Measurements from ENCODE around the gene CCNC.
"Not testable (repeated sequence)": the region's sequence is repeated elsewhere in the genome, so short reads cannot be mapped to it uniquely, and the experiment has no call there.

CCNC gene

DNA sequence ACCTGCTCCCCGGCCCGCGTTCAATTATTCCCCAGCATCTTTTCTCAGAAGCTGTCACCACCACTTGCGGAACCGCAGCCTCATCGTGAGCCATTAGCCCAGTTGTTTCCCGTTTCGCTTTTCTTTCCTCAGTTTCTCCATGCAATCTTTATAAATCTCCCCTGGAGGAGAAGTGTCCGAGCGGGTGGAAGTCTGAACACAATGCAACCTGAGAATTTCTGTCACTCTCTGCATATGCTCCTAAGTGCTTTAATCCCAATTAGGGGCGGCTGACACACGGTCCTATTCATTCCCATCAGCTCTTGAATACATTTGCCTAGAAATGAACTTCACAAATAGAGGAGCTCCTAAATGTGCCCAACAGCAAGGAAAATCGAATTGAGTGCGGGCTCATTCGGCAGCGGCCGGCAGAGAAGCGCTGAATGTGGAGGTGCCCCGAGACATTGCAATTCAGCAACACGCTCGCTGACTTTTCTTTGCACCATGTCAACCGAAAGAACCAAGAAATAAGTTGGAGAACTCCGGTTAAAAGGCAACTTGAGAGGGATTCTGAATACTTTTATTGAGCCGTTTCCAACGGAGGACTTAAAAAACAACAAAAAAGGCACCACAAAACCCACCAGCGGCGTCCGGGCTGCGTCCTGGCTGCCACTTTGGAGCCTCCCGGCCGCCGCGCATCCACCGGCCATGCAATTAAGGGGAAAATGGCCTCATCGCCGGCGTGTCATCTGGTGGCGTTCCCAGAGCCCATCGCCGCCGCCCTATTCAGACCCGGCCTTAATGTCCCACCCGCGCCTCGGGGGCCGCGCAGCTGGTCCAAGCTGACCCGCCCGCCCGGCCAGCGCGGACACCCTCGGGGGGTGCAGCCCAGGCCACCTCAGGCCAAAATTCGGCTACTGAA is 34.3 kb upstream of the CCNC start:
- no peak for DNase-seq

- DNase-seq, result not testable (repeated sequence)
Observed at GRCh38 chr6:99594696-99595095, 26.2 kb upstream of the CCNC start.

DNA sequence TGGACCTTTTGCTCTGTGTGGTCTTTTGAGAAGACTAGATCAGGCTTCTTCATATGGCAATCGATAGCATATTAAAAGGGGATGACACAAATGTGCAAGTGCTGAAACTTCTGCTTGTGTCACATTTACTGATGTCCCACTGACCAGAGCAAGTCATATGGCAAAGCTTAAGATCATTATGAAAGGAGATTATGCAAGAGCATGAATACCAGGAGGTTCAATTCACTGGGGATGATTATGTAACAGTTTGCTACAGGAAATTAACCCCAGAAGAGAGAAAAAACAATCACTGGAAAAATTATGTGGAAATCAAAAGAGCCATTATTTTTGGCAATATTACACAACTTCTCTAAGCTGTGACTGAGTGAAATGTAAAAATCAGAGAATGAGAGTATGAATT is 24.4 kb upstream of the CCNC start:
- no peak for DNase-seq

- DNase-seq, result no peak
Observed at GRCh38 chr6:99591673-99592364, 23.4 kb upstream of the CCNC start.

GRCh38 chr6:99590728-99591672 is 22.5 kb upstream of the CCNC start:
- no peak for DNase-seq

- DNase-seq, result no peak
Observed at GRCh38 chr6:99589907-99590493, 21.5 kb upstream of the CCNC start.

DNA sequence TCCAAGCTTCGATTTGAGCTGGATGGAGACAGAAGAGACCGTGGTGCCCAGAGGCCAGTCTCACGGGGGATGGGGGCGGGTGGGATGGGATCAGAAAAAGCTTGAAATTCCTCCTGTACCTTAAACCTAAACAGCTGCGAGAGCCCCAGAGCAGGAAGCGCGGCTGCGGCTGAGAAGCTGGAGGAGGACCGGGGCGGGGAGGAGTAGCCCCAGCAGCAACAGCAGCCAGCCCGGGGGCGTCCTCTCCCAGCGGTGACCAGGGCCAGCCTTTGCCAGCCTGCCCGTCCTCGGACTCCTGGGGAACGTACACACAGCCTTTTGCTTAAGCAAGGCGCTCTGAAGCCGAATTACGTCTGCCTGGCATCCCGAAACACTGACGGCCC is 20.8 kb upstream of the CCNC start:
- peak; percentile 13 for DNase-seq

DNA sequence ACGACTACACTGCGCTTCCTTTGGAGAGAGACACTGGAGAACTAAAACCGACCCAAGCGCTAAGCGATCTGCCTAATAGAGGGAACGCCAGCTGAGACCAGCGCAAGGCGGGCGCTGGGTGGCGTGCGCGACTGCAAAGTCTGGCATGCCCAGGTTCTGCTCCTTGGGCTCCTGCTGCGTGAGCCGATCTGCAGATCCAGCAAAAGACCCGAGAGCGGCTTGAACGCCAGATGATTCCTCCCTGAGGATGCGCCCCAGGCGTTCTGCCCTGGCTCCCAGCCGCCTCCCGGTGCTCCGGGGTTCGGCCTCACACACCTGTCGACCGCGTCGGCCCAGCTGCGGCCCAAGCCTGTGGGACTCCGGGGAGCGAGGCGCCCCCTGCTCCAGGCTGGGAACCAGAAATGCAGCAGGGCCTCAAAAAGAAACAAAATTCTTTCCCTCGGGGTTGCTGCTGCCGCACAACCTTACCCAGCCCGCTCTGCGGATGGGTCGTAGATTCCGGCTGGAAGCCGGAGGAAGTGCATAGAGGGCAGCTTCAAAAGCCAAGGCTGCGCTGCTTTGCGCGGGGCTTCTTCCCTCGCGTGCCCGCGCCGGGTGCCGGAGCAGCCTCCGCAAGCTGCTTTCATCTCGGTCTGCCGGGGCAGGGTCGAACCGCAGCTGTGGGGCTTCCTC is 20.3 kb upstream of the CCNC start:
- peak; percentile 74 for DNase-seq

GRCh38 chr6:99587792-99588191 is 19.3 kb upstream of the CCNC start:
- DNase-seq, result no peak

DNA sequence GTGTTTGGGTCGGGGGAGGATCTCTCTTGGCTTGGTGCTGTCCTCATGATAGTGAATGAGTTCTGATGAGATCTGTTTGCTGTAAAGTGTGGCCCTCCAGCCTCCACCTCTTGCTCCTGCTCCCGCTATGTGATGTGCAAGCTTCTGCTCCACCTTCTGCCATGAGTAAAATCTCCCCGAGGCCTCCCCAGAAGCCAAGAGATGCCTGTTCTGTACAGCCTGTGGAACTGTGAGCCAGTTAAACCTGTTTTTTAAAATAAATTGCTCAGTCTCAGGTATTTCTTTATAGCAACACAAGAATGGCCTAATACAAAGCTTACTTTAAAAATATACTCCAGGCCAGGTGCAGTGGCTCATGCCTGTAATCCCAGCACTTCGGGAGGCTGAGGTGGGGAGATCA is 11.3 kb upstream of the CCNC start:
- no peak for DNase-seq

DNA sequence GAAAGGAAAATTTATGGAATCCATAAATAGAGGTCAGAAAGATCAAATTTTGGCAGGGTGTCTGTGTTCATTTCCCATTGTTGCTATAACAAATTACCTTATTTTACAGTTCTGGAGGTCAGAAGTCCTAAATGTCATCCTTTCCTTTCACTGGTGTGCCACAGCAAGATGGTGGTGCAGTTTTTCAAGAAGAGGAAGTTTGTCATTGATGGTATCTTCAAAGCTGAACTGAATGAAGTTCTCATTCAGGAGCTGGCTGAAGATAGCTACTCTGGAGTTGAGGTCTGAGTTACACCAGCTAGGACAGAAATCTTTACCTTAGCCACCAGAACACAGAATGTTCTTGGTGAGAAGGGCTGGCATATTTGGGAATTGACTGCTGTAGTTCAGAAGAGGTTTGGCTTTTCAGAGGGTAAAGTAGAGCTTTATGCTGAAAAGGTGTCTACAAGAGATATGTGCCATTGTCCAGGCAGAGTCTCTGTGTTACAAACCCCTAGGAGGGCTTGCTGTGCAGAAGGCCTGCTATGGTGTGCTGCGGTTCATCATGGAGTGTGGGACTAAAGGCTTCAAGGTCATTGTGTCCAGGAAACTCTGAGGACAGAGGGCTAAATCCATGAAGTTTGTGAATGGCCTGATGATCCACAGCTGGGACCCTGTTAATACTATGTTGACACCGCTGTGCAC is 7.2 kb upstream of the CCNC start:
- DNase-seq, result no peak

- DNase-seq, result no peak
Observed at GRCh38 chr6:99573980-99574617, 5.6 kb upstream of the CCNC start.

- DNase-seq, result no peak
Observed at GRCh38 chr6:99563056-99563723, 5.3 kb downstream of the CCNC start.

DNA sequence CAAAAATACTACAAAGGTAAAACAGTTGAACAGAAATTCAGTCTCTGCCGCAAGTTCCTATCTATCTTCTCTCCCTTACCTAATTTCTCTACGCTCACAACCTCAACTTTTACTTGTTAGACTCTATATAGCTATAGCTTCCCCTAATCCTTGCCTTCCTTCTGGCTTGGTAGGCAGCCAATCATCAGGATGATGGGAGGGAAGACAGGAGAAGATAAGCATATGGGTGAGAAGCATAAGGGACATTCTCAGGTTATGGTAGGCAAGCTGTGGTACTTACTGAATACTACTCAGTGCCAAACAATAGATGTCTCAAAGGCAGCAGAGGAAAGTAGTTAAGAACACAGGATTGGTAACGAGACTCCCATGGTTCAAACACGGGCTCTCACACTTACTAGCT is 7.8 kb downstream of the CCNC start:
- no peak for DNase-seq

DNA sequence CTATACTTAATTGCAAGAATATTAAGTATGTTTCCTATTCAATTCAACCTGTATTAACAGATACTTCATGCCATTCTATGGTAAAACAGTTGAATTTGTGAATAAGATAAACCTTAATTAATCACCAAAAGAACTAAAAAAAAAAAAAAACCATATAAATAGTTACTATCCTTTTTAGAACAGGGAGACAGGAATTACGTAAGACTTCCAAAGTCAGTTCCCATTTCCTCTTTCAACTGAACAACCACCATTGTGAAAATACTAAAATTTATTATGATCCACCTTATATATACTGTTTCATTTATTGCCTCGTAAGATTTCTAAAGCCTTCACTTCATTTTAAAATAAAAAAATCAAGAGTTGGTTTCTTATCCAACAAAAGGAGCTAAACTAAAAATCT is 9.4 kb downstream of the CCNC start:
- no peak for DNase-seq

DNA sequence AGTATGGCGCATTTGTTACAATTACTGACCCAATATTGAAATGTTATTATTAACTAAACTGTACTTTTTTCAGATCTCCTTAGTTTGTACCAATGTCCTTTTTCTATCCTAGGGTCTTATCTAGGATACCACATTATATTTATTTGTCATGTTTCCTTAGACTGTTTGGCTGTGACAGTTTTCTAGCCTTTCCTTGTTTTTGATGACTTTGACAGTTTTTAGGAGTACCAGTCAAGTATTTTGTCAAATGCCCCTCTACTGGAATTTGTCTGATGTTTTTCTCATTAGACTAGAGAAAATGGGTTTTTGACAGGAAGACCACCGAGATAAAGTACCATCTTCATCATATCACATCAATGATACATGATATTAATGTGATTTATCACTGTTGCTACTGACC is 14.6 kb downstream of the CCNC start:
- DNase-seq, result no peak

GRCh38 chr6:99550046-99550748 is 18.3 kb downstream of the CCNC start:
- DNase-seq, result no peak

- no peak for DNase-seq
Observed at GRCh38 chr6:99548706-99549105, 19.8 kb downstream of the CCNC start.

- DNase-seq, result no peak
Observed at GRCh38 chr6:99547526-99547925, 20.9 kb downstream of the CCNC start.

- DNase-seq, result no peak
Observed at GRCh38 chr6:99545442-99545841, 23.0 kb downstream of the CCNC start.
